ENCODE measurements around the gene NMT1. TPM values are rescaled to one million over a fixed set of nuclear protein-coding genes. Genes with fewer than 3 reads are reported as not detected.

Gene NMT1
- total RNA-seq, 1 experiment from 2014 or later: 132 TPM

DNA sequence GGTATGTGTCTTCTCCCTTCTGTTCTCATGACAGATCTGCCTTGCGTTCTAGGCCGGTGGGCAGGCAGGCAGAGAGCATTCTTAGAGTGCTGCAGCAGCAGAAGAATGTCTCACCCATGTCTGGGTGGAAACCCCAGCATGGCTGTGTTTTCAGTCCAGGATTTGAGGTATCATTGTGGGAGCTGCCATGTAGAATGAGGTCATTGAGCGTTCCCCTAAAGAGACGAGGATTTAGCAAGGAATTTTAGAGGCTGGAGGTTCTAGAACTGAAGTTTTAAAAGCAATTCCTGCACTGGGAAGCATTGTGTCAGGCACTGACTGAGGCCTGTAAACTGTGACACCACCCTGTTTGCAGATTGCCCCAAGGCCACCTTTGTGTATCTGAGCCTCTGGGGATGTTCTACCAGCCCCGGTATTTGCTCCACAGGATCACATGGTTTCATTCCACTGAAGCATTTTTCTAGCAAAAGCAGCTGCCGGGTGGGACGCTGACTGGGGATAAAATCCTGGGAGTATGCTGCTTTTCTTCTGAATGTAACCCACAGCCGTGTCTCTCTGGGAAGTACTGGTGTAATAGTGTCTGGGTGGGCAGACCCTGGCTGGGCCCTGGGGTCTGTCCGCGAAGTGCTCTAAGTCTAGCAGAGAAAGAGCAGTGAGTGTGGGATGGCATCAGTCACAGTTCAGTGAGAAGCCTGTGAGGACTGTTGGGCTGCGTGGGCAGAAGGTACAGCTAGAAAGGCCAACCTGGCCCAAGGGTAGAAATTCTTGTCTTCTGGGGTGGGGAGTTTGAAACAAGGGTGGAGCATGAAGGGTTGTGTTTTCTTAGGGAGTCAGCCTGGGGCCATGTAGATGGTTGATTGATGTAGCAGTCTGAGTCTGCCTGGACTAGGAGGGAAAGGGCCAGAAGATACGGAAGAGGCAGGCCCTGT is 41.0 kb downstream of the NMT1 start:
- H3K79me2 ChIP-seq (ENCODE audit: low read depth): no peaks in the 10 kb centered on the region
- H3K27me3 ChIP-seq (ENCODE audit: insufficient read depth, low read depth): no peaks in the 10 kb centered on the region
- H3K4me3 ChIP-seq: no peak overlapping the region
- ChIA-PET POLR2A (ENCODE audit: unreplicated experiment) (interaction anchor here (0.6 to 0.7 kb wide), 2 partner anchors 202 to 292 kb away, joined by 3 to 5 read pairs; a partner anchor contains a TSS), CTCF (interaction anchor here (1.0 kb wide), 1 partner anchor 33 kb away, joined by 5 read pairs; the partner anchor contains the start of gene ACBD4)
- H3K36me3 ChIP-seq (ENCODE audit: low read depth): peaks cover 16% of the 10 kb centered on the region
- intact Hi-C loops (cut with micrococcal nuclease; ENCODE audit: unreplicated experiment): loop anchor here (1.0 kb wide), 1 partner anchor 22 kb away; no protein-coding TSS in a partner anchor
- no TSS peak for BruUV-seq (replicated peaks)
- no peaks in the 10 kb centered on the region for H3K9me3 ChIP-seq (ENCODE audit: insufficient read depth, low read depth)
- no peak overlapping the region for H3K27ac ChIP-seq
- peak in 1 of 2 experiments; percentile 54 for DNase-seq
- H3K9me2 ChIP-seq (ENCODE audit: insufficient read depth): no peaks in the 10 kb centered on the region
- no peak for TF ChIP-seq EZH2 (IDR thresholded peaks at IDR 0.05; ENCODE audit: low read depth)
- H3K4me2 ChIP-seq: no peak overlapping the region
- no peaks in the 10 kb centered on the region; the same call in none of the 2 replicates for H4K20me1 ChIP-seq (ENCODE audit: insufficient read depth)
- no peaks in the 10 kb centered on the region for H3K4me1 ChIP-seq (replicated peaks; ENCODE audit: insufficient read depth)
- H3F3A ChIP-seq (ENCODE audit: insufficient read depth, low read depth): peaks cover 33% of the 10 kb centered on the region; the same call in 1 of the 2 replicates
- H2AFZ ChIP-seq: no peak overlapping the region

DNA sequence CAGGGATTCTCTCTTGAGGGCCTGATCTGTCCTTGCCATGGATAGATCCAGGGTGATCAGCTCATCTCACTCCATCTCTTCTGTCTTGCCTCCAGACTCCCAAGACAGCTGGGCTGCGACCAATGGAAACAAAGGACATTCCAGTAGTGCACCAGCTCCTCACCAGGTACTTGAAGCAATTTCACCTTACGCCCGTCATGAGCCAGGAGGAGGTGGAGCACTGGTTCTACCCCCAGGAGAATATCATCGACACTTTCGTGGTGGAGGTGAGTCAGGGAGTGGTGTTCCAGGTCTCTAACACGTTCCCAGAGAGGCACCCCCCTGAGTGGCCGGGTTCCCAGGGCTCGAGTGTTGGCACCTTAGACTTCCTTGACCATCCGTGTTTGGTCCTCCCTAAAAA is 41.7 kb downstream of the NMT1 start:
- H3K4me2 ChIP-seq: no peak overlapping the region
- H3K79me2 ChIP-seq (ENCODE audit: low read depth): no peaks in the 10 kb centered on the region
- CTCF ChIA-PET: interaction anchor here (1.0 kb wide), 1 partner anchor 33 kb away, joined by 5 read pairs; the partner anchor contains the start of gene ACBD4
- no peaks in the 10 kb centered on the region for H3K4me1 ChIP-seq (replicated peaks; ENCODE audit: insufficient read depth)
- H3K4me3 ChIP-seq: no peak overlapping the region
- H3K9me3 ChIP-seq (ENCODE audit: insufficient read depth, low read depth): no peaks in the 10 kb centered on the region
- no TSS peak for BruUV-seq (replicated peaks)
- DNase-seq: no peak
- peaks cover 27% of the 10 kb centered on the region; the same call in 1 of the 2 replicates for H3F3A ChIP-seq (ENCODE audit: insufficient read depth, low read depth)
- no peaks in the 10 kb centered on the region for H3K27me3 ChIP-seq (ENCODE audit: insufficient read depth, low read depth)
- POLR2A ChIA-PET (ENCODE audit: unreplicated experiment): no interaction called here
- no peak overlapping the region for H2AFZ ChIP-seq
- TF ChIP-seq EZH2 (IDR thresholded peaks at IDR 0.05; ENCODE audit: low read depth): no peak
- TF ChIP-seq, protein P1, sequence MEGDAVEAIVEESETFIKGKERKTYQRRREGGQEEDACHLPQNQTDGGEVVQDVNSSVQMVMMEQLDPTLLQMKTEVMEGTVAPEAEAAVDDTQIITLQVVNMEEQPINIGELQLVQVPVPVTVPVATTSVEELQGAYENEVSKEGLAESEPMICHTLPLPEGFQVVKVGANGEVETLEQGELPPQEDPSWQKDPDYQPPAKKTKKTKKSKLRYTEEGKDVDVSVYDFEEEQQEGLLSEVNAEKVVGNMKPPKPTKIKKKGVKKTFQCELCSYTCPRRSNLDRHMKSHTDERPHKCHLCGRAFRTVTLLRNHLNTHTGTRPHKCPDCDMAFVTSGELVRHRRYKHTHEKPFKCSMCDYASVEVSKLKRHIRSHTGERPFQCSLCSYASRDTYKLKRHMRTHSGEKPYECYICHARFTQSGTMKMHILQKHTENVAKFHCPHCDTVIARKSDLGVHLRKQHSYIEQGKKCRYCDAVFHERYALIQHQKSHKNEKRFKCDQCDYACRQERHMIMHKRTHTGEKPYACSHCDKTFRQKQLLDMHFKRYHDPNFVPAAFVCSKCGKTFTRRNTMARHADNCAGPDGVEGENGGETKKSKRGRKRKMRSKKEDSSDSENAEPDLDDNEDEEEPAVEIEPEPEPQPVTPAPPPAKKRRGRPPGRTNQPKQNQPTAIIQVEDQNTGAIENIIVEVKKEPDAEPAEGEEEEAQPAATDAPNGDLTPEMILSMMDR (conservative IDR thresholded peaks at IDR 0.05): no peak
- no peaks in the 10 kb centered on the region; the same call in none of the 2 replicates for H4K20me1 ChIP-seq (ENCODE audit: insufficient read depth)
- no peaks in the 10 kb centered on the region for H3K9me2 ChIP-seq (ENCODE audit: insufficient read depth)
- H3K27ac ChIP-seq: no peak overlapping the region
- intact Hi-C loops (cut with micrococcal nuclease; ENCODE audit: unreplicated experiment): loop anchor here (1.0 kb wide), 1 partner anchor 21 kb away; no protein-coding TSS in a partner anchor
- peaks cover 16% of the 10 kb centered on the region for H3K36me3 ChIP-seq (ENCODE audit: low read depth)

DNA sequence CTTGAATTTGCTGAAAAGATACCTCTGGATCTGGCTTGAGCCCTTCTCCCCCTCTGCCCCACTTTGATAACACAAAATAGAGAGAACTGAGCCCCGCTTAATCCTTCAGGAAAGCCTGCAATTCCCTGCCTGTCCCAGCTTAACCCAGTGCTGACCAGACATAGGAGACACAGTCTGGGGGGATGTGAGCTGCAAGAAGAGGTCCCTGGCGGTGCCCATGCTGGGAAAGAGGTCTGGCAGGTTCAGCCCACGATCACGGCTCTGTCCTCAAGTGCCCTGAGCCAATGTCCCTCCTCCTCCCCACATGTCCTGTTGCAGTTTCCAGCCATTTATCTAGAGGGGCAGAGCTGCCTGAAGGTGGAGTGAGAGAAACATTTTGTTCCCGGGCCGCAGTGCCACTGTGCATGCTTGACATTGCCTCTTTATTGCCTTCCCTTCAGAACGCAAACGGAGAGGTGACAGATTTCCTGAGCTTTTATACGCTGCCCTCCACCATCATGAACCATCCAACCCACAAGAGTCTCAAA is 42.2 kb downstream of the NMT1 start:
- Histone ChIP-seq H2AFZ (no peak overlapping the region), H3K9me3 (ENCODE audit: insufficient read depth, low read depth) (no peaks in the 10 kb centered on the region), H3K27me3 (ENCODE audit: insufficient read depth, low read depth) (no peaks in the 10 kb centered on the region), H4K20me1 (ENCODE audit: insufficient read depth) (no peaks in the 10 kb centered on the region; the same call in none of the 2 replicates), H3K27ac (no peak overlapping the region), H3K4me3 (no peak overlapping the region), H3K79me2 (ENCODE audit: low read depth) (no peaks in the 10 kb centered on the region), H3K4me2 (no peak overlapping the region), H3K4me1 (replicated peaks; ENCODE audit: insufficient read depth) (no peaks in the 10 kb centered on the region), H3K9me2 (ENCODE audit: insufficient read depth) (no peaks in the 10 kb centered on the region), H3K36me3 (ENCODE audit: low read depth) (peaks cover 16% of the 10 kb centered on the region), H3F3A (ENCODE audit: insufficient read depth, low read depth) (peaks cover 24% of the 10 kb centered on the region)
- ChIA-PET CTCF (no interaction called here), POLR2A (ENCODE audit: unreplicated experiment) (no interaction called here)
- intact Hi-C loops (cut with micrococcal nuclease; ENCODE audit: unreplicated experiment): no loop called here
- no peak for TF ChIP-seq EZH2 (IDR thresholded peaks at IDR 0.05; ENCODE audit: low read depth)
- TF ChIP-seq, protein P1 (conservative IDR thresholded peaks at IDR 0.05): no peak
- no TSS peak for BruUV-seq (replicated peaks)
- no peak for DNase-seq
